H9 (cell line): ENCODE results near the gene SMIM3. TPM values are rescaled to one million over a fixed set of nuclear protein-coding genes. Genes with fewer than 3 reads are reported as not detected.

ENCODE experiments used
- DNase-seq: peaks from one replicate; pipeline ENCODE4 v3.0.0-alpha.2; 2017
- H2AFZ ChIP-seq: one replicate; pipeline ENCODE4 v1.6.1; 2013; ENCODE audit warnings: mild to moderate bottlenecking, low read length, control low read depth, moderate library complexity
- H2AK5ac ChIP-seq: 2 replicates; pipeline ENCODE4 v1.6.1; 2013; ENCODE audit warnings: low read length, control low read depth, mixed read lengths; ENCODE audit not compliant: insufficient read length
- H2BK120ac ChIP-seq: one replicate; pipeline ENCODE4 v1.6.1; 2013; ENCODE audit warnings: low read depth, mild to moderate bottlenecking, low read length, control low read depth, inconsistent platforms; ENCODE audit not compliant: poor library complexity, severe bottlenecking
- H2BK12ac ChIP-seq: 2 replicates; pipeline ENCODE4 v1.6.1; 2013; ENCODE audit warnings: low read length, control low read depth, mixed read lengths, low read depth; ENCODE audit not compliant: insufficient read length
- H2BK15ac ChIP-seq: 2 replicates; pipeline ENCODE4 v1.6.1; 2013; ENCODE audit warnings: low read depth, low read length, control low read depth
- H2BK20ac ChIP-seq: one replicate; pipeline ENCODE4 v1.6.1; 2013; ENCODE audit warnings: low read depth, mild to moderate bottlenecking, low read length, control low read depth, inconsistent platforms; ENCODE audit not compliant: poor library complexity, severe bottlenecking
- H2BK5ac ChIP-seq: 2 replicates; pipeline ENCODE4 v1.6.1; 2013; ENCODE audit warnings: low read length, control low read depth, mixed read lengths; ENCODE audit not compliant: insufficient read length
- H3K14ac ChIP-seq: 2 replicates; pipeline ENCODE4 v1.6.1; 2013; ENCODE audit warnings: low read length, control low read depth; ENCODE audit not compliant: insufficient read depth
- H3K18ac ChIP-seq: 2 replicates; pipeline ENCODE4 v1.6.1; 2013; ENCODE audit warnings: low read depth, mild to moderate bottlenecking, mixed read lengths, low read length, control low read depth; ENCODE audit not compliant: insufficient read length
- H3K23ac ChIP-seq: 2 replicates; pipeline ENCODE4 v1.6.1; 2013; ENCODE audit warnings: low read length, control low read depth, mixed read lengths, low read depth; ENCODE audit not compliant: insufficient read length
- H3K23me2 ChIP-seq: 2 replicates; pipeline ENCODE4 v1.6.1; 2013; ENCODE audit warnings: low read depth, mild to moderate bottlenecking, mixed read lengths, low read length, control low read depth; ENCODE audit not compliant: insufficient read length, poor library complexity, severe bottlenecking
- H3K27ac ChIP-seq: 2 replicates; pipeline ENCODE4 v1.5.1; 2013; ENCODE audit warnings: low read length, control low read depth, mixed read lengths, low read depth; ENCODE audit not compliant: insufficient read length
- H3K27me3 ChIP-seq: 2 replicates; pipeline ENCODE4 v1.6.1; 2013; ENCODE audit warnings: low read length, control low read depth, inconsistent platforms; ENCODE audit not compliant: insufficient read depth
- H3K4ac ChIP-seq: 2 replicates; pipeline ENCODE4 v1.6.1; 2013; ENCODE audit warnings: low read depth, mild to moderate bottlenecking, control low read depth, inconsistent platforms, low read length, moderate library complexity
- H3K4me1 ChIP-seq: 2 replicates; pipeline ENCODE4 v1.6.1; 2013; ENCODE audit warnings: low read length, control low read depth, inconsistent platforms; ENCODE audit not compliant: insufficient read depth
- H3K4me2 ChIP-seq: 2 replicates; pipeline ENCODE4 v1.6.1; 2013; ENCODE audit warnings: low read length, control low read depth, mixed read lengths; ENCODE audit not compliant: insufficient read length, insufficient read depth
- H3K56ac ChIP-seq: 2 replicates; pipeline ENCODE4 v1.6.1; 2013; ENCODE audit warnings: low read depth, mild to moderate bottlenecking, mixed read lengths, low read length, control low read depth; ENCODE audit not compliant: insufficient read length
- H3K79me1 ChIP-seq: 2 replicates; pipeline ENCODE4 v1.6.1; 2013; ENCODE audit warnings: low read depth, mild to moderate bottlenecking, moderate library complexity, low read length, control low read depth, inconsistent platforms; ENCODE audit not compliant: insufficient read depth, poor library complexity, severe bottlenecking
- H3K79me2 ChIP-seq: 2 replicates; pipeline ENCODE4 v1.6.1; 2013; ENCODE audit warnings: low read length, control low read depth, inconsistent platforms; ENCODE audit not compliant: insufficient read depth
- H3K9ac ChIP-seq: 2 replicates; pipeline ENCODE4 v1.6.1; 2013; ENCODE audit warnings: low read length, control low read depth, mixed read lengths; ENCODE audit not compliant: insufficient read length; ENCODE audit errors: extremely low read depth
- H3K9me3 ChIP-seq: one replicate; pipeline ENCODE4 v1.6.1; 2013; ENCODE audit warnings: low read depth, low read length, inconsistent platforms; ENCODE audit not compliant: control insufficient read depth
- H3T11ph ChIP-seq: one replicate; pipeline ENCODE4 v1.6.1; 2013; ENCODE audit warnings: mild to moderate bottlenecking, low read length, control low read depth, inconsistent platforms
- H4K20me1 ChIP-seq: one replicate; pipeline ENCODE4 v1.6.1; 2013; ENCODE audit not compliant: control insufficient read depth, insufficient read length, insufficient read depth
- H4K5ac ChIP-seq: 2 replicates; pipeline ENCODE4 v1.6.1; 2013; ENCODE audit warnings: low read depth, mild to moderate bottlenecking, mixed read lengths, low read length, control low read depth; ENCODE audit not compliant: insufficient read length
- H4K8ac ChIP-seq: replicated peaks from 2 replicates; pipeline ENCODE4 v1.6.1; 2013; ENCODE audit warnings: low read length, control low read depth, mixed read lengths, low read depth; ENCODE audit not compliant: insufficient read length
- H4K91ac ChIP-seq: 2 replicates; pipeline ENCODE4 v1.6.1; 2013; ENCODE audit warnings: low read depth, mild to moderate bottlenecking, moderate library complexity, mixed read lengths, low read length, control low read depth; ENCODE audit not compliant: insufficient read length
- H3K27ac Mint-ChIP-seq, 3 experiments: 2 replicates in 2 of 3; 3 replicates in 1 of 3; pipeline ENCODE4 v1.8.0; 2020 to 2021; ENCODE audit warnings: mixed read lengths in 3 of 3, mild to moderate bottlenecking in 1 of 3, moderate library complexity in 1 of 3
- H3K27me3 Mint-ChIP-seq: 2 replicates; pipeline ENCODE4 v1.8.0; 2021; ENCODE audit warnings: low read depth, mild to moderate bottlenecking, moderate library complexity, mixed read lengths
- H3K36me3 Mint-ChIP-seq, 3 experiments: 2 replicates in 2 of 3; 3 replicates in 1 of 3; pipeline ENCODE4 v1.8.0; 2020 to 2021; ENCODE audit warnings: low read depth in 3 of 3, mixed read lengths in 3 of 3; ENCODE audit not compliant: insufficient read depth in 1 of 3
- H3K4me1 Mint-ChIP-seq, 2 experiments: 2 replicates each; pipeline ENCODE4 v1.8.0; 2020; ENCODE audit warnings: mixed read lengths in 2 of 2
- H3K4me3 Mint-ChIP-seq, 2 experiments: 2 replicates in 1 of 2; 3 replicates in 1 of 2; pipeline ENCODE4 v1.8.0; 2020 to 2021; ENCODE audit warnings: mild to moderate bottlenecking in 2 of 2, mixed read lengths in 2 of 2, moderate library complexity in 1 of 2
- H3K9me3 Mint-ChIP-seq, 2 experiments: 2 replicates in 1 of 2; 3 replicates in 1 of 2; pipeline ENCODE4 v1.8.0; 2020; ENCODE audit warnings: mild to moderate bottlenecking in 2 of 2, mixed read lengths in 2 of 2, moderate library complexity in 1 of 2
- WGBS: extraction: QIAGEN DNeasy Blood & Tissue Kit; methylation state at CpG from one replicate; pipeline ENCODE4 v1.1.7; 2013; ENCODE audit warnings: missing lambda C conversion rate, low lambda C conversion rate, mixed read lengths; ENCODE audit not compliant: insufficient read length; ENCODE audit errors: extremely low coverage; 5-methylcytosine and 5-hydroxymethylcytosine counted together
- total RNA-seq: library from RNA; stranded (reverse); gene quantifications from 2 replicates; pipeline ENCODE4 v1.2.1, GENCODE V29; 2021
- TF ChIP-seq, protein P1 (sequence below): fragments of 200-600 bp; sonication (generic); conservative IDR thresholded peaks from 3 replicates; pipeline ENCODE4 v1.8.0; 2021; ENCODE audit warnings: antibody characterized with exemption, mild to moderate bottlenecking

The SMIM3 gene
- total RNA-seq, 1 experiment from 2014 or later, result 42.0 TPM

DNA sequence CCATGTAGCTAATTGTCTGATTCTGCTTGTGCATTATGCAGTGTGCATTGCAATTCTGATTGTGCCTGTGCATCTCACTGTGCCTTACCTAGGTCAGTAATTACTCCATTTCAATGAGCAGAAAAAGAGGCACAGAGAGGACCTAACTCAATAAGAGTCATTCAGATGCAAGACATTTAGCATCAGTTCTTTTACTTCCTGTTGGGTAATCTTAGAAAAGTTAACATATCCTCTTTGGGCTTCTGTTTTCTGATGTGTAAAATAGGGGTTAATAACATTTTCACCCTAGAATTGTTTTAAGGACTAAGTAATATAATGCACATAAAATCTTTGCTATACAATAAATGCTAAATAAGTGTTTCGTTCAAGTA lies 12.8 kb upstream of the SMIM3 start:
- no peak overlapping the region for H3K4me3 Mint-ChIP-seq

More for the DNA sequence above, 12.8 kb upstream of the SMIM3 start:
- Mint-ChIP-seq H3K27ac (no peak overlapping the region), H3K9me3 (no peaks in the 10 kb centered on the region), H3K36me3 (no peaks in the 10 kb centered on the region), H3K4me1 (peaks cover 3 to 9% of the 10 kb centered on the region in 2 experiments), H3K27me3 (peaks cover 11% of the 10 kb centered on the region)
- Histone ChIP-seq H3K9ac (no peak overlapping the region), H3K27me3 (no peaks in the 10 kb centered on the region), H2BK5ac (no peak overlapping the region), H4K20me1 (no peaks in the 10 kb centered on the region), H2BK120ac (no peak overlapping the region), H3K27ac (no peak overlapping the region), H3K4me2 (no peak overlapping the region), H3K79me1 (no peaks in the 10 kb centered on the region), H3K4me1 (peaks cover 2% of the 10 kb centered on the region; the same call in 1 of the 2 replicates), H3K14ac (no peak overlapping the region), H2AFZ (no peak overlapping the region), H4K91ac (no peak overlapping the region), H3K23ac (no peak overlapping the region), H3T11ph (no peak overlapping the region), H4K5ac (no peak overlapping the region), H3K4ac (no peak overlapping the region), H2BK20ac (no peak overlapping the region), H2AK5ac (no peak overlapping the region), H3K79me2 (no peaks in the 10 kb centered on the region), H2BK15ac (no peak overlapping the region), H4K8ac (no peak overlapping the region), H3K23me2 (no peaks in the 10 kb centered on the region), H2BK12ac (no peak overlapping the region), H3K9me3 (no peaks in the 10 kb centered on the region), H3K18ac (no peak overlapping the region), H3K56ac (no peak overlapping the region)
- WGBS, result no CpG with 5 or more reads among the region's 1 CpG
- no peak for DNase-seq
- TF ChIP-seq, protein P1, sequence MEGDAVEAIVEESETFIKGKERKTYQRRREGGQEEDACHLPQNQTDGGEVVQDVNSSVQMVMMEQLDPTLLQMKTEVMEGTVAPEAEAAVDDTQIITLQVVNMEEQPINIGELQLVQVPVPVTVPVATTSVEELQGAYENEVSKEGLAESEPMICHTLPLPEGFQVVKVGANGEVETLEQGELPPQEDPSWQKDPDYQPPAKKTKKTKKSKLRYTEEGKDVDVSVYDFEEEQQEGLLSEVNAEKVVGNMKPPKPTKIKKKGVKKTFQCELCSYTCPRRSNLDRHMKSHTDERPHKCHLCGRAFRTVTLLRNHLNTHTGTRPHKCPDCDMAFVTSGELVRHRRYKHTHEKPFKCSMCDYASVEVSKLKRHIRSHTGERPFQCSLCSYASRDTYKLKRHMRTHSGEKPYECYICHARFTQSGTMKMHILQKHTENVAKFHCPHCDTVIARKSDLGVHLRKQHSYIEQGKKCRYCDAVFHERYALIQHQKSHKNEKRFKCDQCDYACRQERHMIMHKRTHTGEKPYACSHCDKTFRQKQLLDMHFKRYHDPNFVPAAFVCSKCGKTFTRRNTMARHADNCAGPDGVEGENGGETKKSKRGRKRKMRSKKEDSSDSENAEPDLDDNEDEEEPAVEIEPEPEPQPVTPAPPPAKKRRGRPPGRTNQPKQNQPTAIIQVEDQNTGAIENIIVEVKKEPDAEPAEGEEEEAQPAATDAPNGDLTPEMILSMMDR, result no peak
